GM10847 (cell line): ENCODE measurements around the gene RPL11.

Experiments used
- POLR2A ChIP-seq: IDR thresholded peaks from 2 replicates; pipeline ENCODE4 v1.6.1; 2011; ENCODE audit not compliant: insufficient read length; ENCODE audit errors: extremely low read depth

RPL11 gene

GRCh38 chr1:23691499-23692307 is at the start of gene RPL11:
Gene RPL11, plus strand, starts transcription at chr1:23691806. Its CDS starts 18 bp downstream, at chr1:23691824.
- TF ChIP-seq POLR2A, result peak; percentile 90

GRCh38 chr1:23643736-23644554 is 47.7 kb upstream of the RPL11 start:
- no peak for TF ChIP-seq POLR2A

GRCh38 chr1:23644555-23644866 is 47.1 kb upstream of the RPL11 start:
- TF ChIP-seq POLR2A, result no peak

GRCh38 chr1:23645338-23645737 is 46.3 kb upstream of the RPL11 start:
- TF ChIP-seq POLR2A, result no peak

DNA sequence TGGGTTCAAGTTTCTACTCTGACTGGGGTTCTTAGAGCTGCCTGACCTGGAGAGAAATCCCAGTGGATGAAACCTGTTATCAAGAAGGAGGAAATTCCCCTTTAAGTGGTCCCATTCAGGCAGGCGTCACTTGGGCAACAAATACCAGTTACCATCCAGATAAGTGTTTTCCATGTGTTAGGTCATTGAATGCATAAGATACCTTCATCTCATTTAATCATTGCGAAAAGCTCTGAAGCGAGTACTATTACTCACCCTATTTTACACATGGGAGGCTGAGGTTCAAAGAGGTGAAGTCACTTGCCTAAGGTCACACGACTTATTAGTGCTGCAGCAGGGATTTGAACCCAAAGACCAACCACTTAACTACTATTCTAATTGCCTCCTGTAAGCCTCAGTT is 45.5 kb upstream of the RPL11 start:
- TF ChIP-seq POLR2A, result no peak

GRCh38 chr1:23646541-23646940 is 45.1 kb upstream of the RPL11 start:
- no peak for TF ChIP-seq POLR2A

- no peak for TF ChIP-seq POLR2A
Observed at GRCh38 chr1:23648576-23648975, 43.0 kb upstream of the RPL11 start.

GRCh38 chr1:23650344-23650990 is 41.1 kb upstream of the RPL11 start:
- no peak for TF ChIP-seq POLR2A

GRCh38 chr1:23651069-23651808 is 40.4 kb upstream of the RPL11 start:
- TF ChIP-seq POLR2A, result no peak

DNA sequence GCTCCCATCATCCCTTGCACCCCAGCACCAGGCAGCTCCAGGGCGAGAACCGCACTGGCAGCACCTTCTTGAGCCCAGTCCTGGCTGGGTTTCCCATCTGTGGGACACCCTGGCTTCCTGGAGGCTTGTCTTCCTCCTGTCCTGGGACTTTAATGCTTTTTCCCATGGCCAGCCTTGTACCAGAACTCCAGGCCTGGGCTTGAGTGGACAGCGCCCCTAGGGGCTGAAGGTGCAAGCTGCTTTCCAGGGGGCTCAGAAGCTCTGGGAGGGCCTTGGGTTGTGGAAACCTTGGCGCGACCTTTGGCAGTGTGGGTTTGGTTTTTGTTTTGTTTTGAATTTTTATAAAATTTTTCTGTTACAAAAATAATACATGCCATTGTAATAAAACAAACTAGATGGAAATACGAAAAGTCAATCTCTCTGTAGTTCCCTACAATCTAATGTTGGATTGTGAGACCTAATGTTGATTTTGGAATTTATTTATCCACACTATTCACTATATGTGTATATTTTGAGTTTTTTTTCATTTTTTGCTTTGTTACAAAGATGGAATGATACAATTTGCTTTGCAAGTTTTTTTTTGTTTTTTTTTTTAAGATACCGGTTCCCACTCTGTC is 33.8 kb upstream of the RPL11 start:
- TF ChIP-seq POLR2A, result no peak

DNA sequence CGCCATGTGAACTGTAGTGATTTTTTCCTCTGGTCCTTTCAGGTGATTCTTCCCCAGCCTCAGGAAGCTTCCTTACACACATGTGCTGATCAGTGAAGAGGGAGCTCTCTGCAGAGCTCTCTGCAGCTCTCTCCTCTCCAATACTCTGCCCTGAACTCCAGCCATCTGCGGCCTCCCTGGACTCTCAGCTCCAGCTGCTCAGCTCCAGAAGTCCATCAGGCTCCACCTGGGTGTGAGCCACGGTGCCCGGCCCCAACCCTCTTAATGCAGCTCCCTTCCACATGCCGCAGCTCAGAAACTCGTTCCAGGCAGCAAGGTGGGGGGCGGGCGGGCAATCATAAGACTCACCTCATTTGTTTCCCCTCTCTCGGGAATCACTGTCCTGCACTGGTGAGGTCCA is 30.9 kb upstream of the RPL11 start:
- no peak for TF ChIP-seq POLR2A

DNA sequence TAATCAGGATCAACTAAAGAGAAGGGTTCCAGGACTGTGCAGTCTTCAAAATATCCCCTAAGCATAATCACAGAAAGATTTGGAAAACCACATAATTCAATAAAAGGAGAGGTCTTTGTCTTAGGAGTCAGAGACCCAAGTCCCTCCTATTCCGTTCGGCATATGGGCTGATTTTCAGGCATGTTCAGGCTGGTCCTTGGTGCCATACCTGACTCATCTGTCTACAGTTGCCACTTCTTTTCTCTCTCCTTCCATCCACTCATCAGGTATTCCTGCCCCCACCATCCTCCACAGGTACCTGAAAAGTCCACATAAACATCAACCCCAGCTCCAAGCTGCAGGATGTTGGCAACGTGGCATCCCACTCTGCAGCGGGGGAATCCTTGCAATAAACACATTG is 29.7 kb upstream of the RPL11 start:
- TF ChIP-seq POLR2A, result no peak

- TF ChIP-seq POLR2A, result no peak
Observed at GRCh38 chr1:23664837-23665795, 26.5 kb upstream of the RPL11 start.

DNA sequence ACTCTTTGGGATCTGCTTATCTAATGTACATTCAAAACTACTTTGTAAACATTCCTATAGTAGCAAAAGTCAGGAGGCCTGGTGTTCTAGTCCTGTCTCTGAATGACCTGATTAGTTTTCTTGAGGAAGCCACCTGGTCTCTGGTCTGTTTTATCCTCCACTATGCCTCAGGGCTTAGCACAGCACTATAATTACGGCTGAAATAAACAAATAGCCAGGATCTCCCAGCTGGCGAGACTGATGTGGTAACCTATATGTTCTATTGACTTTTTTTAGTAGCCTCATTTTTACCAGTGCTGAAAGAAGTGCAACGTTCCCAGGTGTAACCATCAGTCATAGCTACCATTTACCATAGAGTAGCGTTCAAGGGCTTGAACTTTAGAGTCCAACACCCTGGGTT is 24.2 kb upstream of the RPL11 start:
- TF ChIP-seq POLR2A, result no peak
